ENCODE measurements around the gene GIMAP8.
"Not testable (repeated sequence)": the region's sequence is repeated elsewhere in the genome, so short reads cannot be mapped to it uniquely, and the experiment has no call there.

GIMAP8 gene

GRCh38 chr7:150471886-150472285 is 21.5 kb downstream of the GIMAP8 start:
- no peak for DNase-seq

GRCh38 chr7:150473902-150474301 is 23.5 kb downstream of the GIMAP8 start:
- no peak for DNase-seq

- no peak for DNase-seq
These were observed 25.9 kb downstream of the GIMAP8 start for GRCh38 chr7:150476285-150476684.

- no peak for DNase-seq
These were observed 26.6 kb downstream of the GIMAP8 start for GRCh38 chr7:150476819-150477631.

GRCh38 chr7:150479023-150479716 is 28.7 kb downstream of the GIMAP8 start:
- DNase-seq: no peak

- DNase-seq: no peak
These were observed 30.9 kb downstream of the GIMAP8 start for GRCh38 chr7:150481186-150481920.

- no peak for DNase-seq
These were observed 31.5 kb downstream of the GIMAP8 start for GRCh38 chr7:150481922-150482321.

GRCh38 chr7:150483514-150483913 is 33.1 kb downstream of the GIMAP8 start:
- not testable (repeated sequence) for DNase-seq

- not testable (repeated sequence) for DNase-seq
These were observed 33.6 kb downstream of the GIMAP8 start for GRCh38 chr7:150484071-150484470.

- DNase-seq: no peak
These were observed 37.2 kb downstream of the GIMAP8 start for GRCh38 chr7:150487625-150488024.

GRCh38 chr7:150489782-150490181 is 39.4 kb downstream of the GIMAP8 start:
- DNase-seq: no peak

GRCh38 chr7:150493442-150493841 is 43.0 kb downstream of the GIMAP8 start:
- not testable (repeated sequence) for DNase-seq

GRCh38 chr7:150502519-150502918 is 52.1 kb downstream of the GIMAP8 start:
- no peak for DNase-seq

GRCh38 chr7:150503155-150503554 is 52.7 kb downstream of the GIMAP8 start:
- DNase-seq: no peak

GRCh38 chr7:150503581-150503980 is 53.2 kb downstream of the GIMAP8 start:
- DNase-seq: no peak

GRCh38 chr7:150507947-150508602 is 57.6 kb downstream of the GIMAP8 start:
- DNase-seq: no peak

- no peak for DNase-seq
These were observed 60.6 kb downstream of the GIMAP8 start for GRCh38 chr7:150511048-150511447.

- DNase-seq: no peak
These were observed 63.3 kb downstream of the GIMAP8 start for GRCh38 chr7:150513758-150514157.

GRCh38 chr7:150514748-150515222 is 64.4 kb downstream of the GIMAP8 start, which contains the start of gene GIMAP7:
Gene GIMAP7, plus strand, starts transcription at chr7:150514872. Its CDS starts 5,103 bp downstream, at chr7:150519975.
- no peak for DNase-seq

- no peak for DNase-seq
These were observed 65.1 kb downstream of the GIMAP8 start for GRCh38 chr7:150515248-150516147.

GRCh38 chr7:150516956-150517745 is 66.7 kb downstream of the GIMAP8 start:
- DNase-seq: no peak
